ENCODE results near the gene ILF2.
"Not testable (repeated sequence)": the region's sequence is repeated elsewhere in the genome, so short reads cannot be mapped to it uniquely, and the experiment has no call there.

The ILF2 gene

DNA sequence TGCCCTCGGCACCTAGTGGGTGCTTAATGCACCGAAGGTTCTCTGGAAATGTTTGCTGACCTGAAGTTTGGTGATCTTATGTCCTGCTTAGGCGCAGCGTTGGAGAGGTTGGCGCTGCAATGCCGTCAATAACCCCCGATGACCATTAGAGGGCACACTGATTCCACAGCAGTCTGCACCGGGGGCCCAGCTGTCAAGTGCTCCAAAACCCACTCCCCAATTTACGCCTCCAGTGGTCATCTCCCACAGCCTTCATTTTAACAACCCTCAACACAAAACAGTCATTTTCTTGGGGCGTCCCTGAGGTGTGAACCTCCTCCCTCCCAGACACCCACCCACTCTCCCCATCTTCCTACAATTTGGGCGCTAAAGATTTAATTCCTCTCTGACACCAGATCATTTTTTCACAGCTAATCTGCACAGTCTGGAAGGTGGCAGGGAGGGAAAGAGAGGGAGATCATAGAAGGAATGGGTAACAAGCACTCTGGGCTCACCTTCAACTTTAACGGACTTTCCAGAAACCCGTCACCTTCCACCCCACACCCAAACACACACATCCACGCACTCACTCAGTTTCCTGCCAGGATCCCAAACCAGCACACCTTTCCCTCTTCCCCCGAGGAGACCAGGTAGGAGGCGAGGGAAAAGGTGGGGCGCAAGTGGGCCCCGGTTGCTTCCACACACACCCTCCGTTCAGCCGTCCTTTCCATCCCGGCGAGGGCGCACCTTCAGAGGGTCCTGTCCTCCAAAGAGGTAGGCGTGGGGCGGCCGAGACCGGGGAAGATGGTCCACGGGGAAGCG is 7.1 kb upstream of the ILF2 start:
- peak overlapping the region; percentile 14 for H3K4me3 ChIP-seq (ENCODE audit: low read length)
- H3K4me1 ChIP-seq (ENCODE audit: control insufficient read depth, insufficient read depth, low read length) = peaks cover 24% of the 10 kb centered on the region
- H3K27me3 ChIP-seq (ENCODE audit: control insufficient read depth, insufficient read depth, low read length) = peaks cover 44% of the 10 kb centered on the region
- no peaks in the 10 kb centered on the region for H3K36me3 ChIP-seq (ENCODE audit: control insufficient read depth, insufficient read depth, low read length)
- no peaks in the 10 kb centered on the region for H3K9me3 ChIP-seq (ENCODE audit: control insufficient read depth, low read length)
- no peak overlapping the region for H3K9ac ChIP-seq (ENCODE audit: low read length)

DNA sequence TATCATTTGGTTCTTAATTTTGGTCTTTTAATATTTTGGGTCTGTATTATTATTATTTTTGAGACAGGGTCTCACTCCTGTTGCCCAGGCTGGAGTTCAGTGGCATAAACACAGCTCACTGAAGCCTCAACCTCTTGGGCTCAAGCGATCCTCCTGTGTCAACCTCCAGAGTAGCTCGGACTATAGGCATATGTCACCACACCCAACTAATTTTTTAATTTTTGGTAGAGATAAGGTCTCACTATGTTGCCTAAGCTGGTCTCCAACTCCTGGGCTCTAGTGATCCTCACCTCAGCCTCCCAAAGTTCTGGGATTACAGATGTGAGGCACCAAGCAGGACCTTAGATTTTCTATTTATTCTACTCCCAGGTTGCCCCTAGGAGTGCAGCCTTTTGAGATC is 2.7 kb upstream of the ILF2 start:
- H3K4me1 ChIP-seq (ENCODE audit: control insufficient read depth, insufficient read depth, low read length) = peaks cover 16% of the 10 kb centered on the region
- H3K9me3 ChIP-seq (ENCODE audit: control insufficient read depth, low read length) = no peaks in the 10 kb centered on the region
- no peak overlapping the region for H3K9ac ChIP-seq (ENCODE audit: low read length)

DNA sequence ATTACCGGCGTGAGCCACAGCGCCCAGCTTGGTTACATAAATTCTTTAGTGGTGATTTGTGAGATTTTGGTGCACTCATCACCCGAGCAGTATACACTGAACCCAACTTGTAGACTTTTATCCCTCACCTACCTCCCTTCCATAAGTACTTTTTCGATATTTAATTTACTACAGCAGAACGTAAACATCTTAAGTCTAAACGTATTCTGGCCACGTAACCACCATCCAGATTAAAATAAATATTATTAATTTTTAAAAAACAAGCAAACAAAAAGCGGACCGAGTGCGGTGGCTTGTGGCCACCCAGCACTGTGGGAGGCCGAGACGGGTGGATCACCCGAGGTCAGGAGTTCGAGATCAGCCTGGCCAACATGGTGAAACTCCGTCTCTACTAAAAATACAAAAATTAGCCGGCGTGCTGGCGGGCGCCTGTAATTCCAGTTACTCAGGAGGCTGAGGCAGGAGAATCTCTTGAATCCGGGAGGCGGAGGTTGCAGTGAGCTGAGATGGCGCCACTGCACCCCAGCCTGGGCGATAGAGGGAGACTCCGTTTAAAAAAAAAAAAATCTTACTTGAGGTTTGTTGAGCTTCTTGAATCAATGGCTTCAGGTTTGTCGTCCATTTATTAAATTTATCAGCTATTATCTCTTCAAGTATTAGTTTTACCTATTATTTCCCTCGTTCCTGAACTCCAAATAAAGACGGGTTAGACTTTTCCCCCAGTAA is 998 bp upstream of the ILF2 start:
- Histone ChIP-seq H3K9ac (ENCODE audit: low read length) (peak overlapping the region; percentile 24), H3K4me3 (ENCODE audit: low read length) (peak overlapping the region; percentile 11)
- not testable (repeated sequence) for H3K4me1 ChIP-seq (ENCODE audit: control insufficient read depth, insufficient read depth, low read length)

More for the DNA sequence above, 2.7 kb upstream of the ILF2 start:
- Histone ChIP-seq H3K36me3 (ENCODE audit: control insufficient read depth, insufficient read depth, low read length) (no peaks in the 10 kb centered on the region), H3K4me3 (ENCODE audit: low read length) (no peak overlapping the region), H3K27me3 (ENCODE audit: control insufficient read depth, insufficient read depth, low read length) (peaks cover 13% of the 10 kb centered on the region)

DNA sequence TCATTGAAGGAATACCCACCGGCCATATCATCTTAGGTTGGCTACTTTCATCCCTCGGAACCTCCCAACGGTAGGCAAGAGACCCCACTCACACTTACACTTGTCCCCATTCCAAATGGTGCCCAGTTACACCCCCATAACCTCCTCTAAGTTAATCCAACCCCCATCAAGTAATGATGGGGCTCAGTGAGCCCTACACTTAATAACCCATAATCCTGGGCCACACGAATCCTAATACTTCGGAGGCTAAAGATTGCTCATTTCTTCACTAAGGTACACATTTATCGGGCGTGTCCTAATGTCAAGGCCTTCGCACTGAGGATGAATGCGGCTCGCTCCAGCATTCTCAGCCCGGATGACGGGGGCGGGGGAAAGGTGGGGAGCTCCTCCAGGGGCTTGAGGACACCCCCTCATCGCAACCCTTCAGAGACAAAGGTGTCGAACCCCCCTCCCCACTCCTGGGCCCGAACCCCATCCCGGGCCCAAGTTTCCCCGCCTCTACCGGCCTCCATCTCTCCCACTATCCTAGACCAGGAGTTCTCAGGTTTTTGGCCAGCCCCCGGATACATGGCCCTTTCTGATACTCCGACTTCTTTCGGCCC is 435 bp downstream of the ILF2 start:
- Histone ChIP-seq H3K9ac (ENCODE audit: low read length) (peak overlapping the region; percentile 94), H3K4me1 (ENCODE audit: control insufficient read depth, insufficient read depth, low read length) (peaks cover 4% of the 10 kb centered on the region), H3K27me3 (ENCODE audit: control insufficient read depth, insufficient read depth, low read length) (no peaks in the 10 kb centered on the region), H3K4me3 (ENCODE audit: low read length) (peak overlapping the region; percentile 67), H3K9me3 (ENCODE audit: control insufficient read depth, low read length) (no peaks in the 10 kb centered on the region), H3K36me3 (ENCODE audit: control insufficient read depth, insufficient read depth, low read length) (peaks cover 6% of the 10 kb centered on the region)

More for the DNA sequence above, 998 bp upstream of the ILF2 start:
- H3K36me3 ChIP-seq (ENCODE audit: control insufficient read depth, insufficient read depth, low read length); H3K9me3 ChIP-seq (ENCODE audit: control insufficient read depth, low read length); H3K27me3 ChIP-seq (ENCODE audit: control insufficient read depth, insufficient read depth, low read length): not testable (repeated sequence)

DNA sequence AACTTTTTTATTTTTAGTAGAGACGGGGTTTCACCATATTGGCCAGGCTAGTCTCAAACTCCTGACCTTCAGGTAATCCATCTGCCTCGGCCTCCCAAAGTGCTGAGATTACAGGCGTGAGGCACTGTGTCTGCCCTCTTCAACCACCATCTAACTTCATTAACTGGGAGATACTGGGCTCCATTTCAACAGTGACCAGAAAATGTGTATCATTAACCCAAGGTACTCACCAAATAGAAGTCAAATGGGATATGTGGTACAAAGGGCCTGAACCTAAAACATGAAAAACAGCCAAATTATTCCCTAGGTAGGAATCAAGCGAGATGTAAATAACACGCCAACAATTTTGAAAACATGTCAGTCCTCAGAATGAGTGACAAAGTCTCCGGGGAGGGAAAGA is 1.2 kb downstream of the ILF2 start:
- Histone ChIP-seq H3K4me1 (ENCODE audit: control insufficient read depth, insufficient read depth, low read length) (peaks cover 4% of the 10 kb centered on the region), H3K9me3 (ENCODE audit: control insufficient read depth, low read length) (no peaks in the 10 kb centered on the region), H3K9ac (ENCODE audit: low read length) (peak overlapping the region; percentile 94), H3K27me3 (ENCODE audit: control insufficient read depth, insufficient read depth, low read length) (no peaks in the 10 kb centered on the region), H3K36me3 (ENCODE audit: control insufficient read depth, insufficient read depth, low read length) (peaks cover 6% of the 10 kb centered on the region), H3K4me3 (ENCODE audit: low read length) (peak overlapping the region; percentile 67)

DNA sequence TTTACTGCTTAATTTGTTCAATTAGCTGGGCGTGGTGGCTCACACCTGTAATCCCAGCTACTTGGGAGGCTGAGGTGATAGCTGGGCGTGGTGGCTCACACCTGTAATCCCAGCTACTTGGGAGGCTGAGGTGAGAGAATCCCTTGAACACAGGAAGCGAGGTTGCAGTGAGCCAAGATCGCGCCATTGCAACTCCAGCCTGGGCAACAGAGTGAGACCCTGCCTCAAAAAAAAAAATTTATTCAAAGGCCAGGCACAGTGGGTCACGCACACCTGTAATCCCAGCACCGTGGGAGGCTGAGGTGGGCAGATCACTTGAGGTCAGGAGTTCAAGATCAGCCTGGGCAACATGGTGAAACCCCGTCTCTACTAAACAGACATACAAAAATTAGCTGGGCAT is 2.1 kb downstream of the ILF2 start:
- H3K27me3 ChIP-seq (ENCODE audit: control insufficient read depth, insufficient read depth, low read length); H3K36me3 ChIP-seq (ENCODE audit: control insufficient read depth, insufficient read depth, low read length); H3K4me1 ChIP-seq (ENCODE audit: control insufficient read depth, insufficient read depth, low read length); H3K4me3 ChIP-seq (ENCODE audit: low read length); H3K9me3 ChIP-seq (ENCODE audit: control insufficient read depth, low read length); H3K9ac ChIP-seq (ENCODE audit: low read length): not testable (repeated sequence)

DNA sequence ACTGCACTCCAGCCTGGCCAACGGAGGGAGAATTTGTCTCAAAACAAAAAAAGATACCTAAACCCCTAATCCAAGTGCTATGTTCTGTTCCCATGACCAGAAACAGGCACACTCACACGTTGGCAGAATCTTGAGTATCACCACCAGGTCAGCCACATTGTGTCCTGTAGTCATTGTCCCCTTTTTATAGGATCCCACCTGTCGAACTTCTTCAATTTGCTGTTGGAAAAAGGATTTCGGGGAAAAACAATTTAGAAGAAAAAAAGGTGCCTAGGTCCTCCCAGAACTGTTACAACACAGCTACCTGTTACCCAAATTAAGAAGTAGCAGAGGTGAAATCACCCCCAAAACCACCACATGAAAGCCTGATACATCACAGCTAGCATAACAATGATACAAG is 3.4 kb downstream of the ILF2 start:
- Histone ChIP-seq H3K4me1 (ENCODE audit: control insufficient read depth, insufficient read depth, low read length) (peaks cover 4% of the 10 kb centered on the region), H3K9me3 (ENCODE audit: control insufficient read depth, low read length) (no peaks in the 10 kb centered on the region), H3K36me3 (ENCODE audit: control insufficient read depth, insufficient read depth, low read length) (peaks cover 6% of the 10 kb centered on the region), H3K4me3 (ENCODE audit: low read length) (no peak overlapping the region), H3K9ac (ENCODE audit: low read length) (no peak overlapping the region), H3K27me3 (ENCODE audit: control insufficient read depth, insufficient read depth, low read length) (no peaks in the 10 kb centered on the region)

DNA sequence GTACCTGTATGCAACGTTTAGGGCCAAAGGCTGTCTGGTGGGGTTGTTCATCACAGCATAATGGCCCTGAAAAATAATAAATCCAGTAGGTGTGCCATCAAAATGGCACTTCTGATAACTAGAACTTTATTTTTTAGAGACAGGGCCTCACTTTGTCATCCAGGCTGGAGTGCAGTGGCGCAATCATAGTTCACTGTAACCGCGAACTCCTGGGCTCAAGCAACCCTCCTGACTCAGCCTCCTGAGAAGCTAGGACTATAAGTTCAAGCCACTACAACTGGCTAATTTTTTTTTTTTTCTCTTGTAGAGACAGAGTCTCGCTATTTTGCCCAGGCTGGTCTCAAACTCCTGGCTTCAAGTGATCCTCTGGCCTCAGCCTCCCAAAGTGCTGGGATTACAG is 7.6 kb downstream of the ILF2 start:
- Histone ChIP-seq H3K4me3 (ENCODE audit: low read length) (no peak overlapping the region), H3K4me1 (ENCODE audit: control insufficient read depth, insufficient read depth, low read length) (peaks cover 9% of the 10 kb centered on the region), H3K27me3 (ENCODE audit: control insufficient read depth, insufficient read depth, low read length) (no peaks in the 10 kb centered on the region), H3K9me3 (ENCODE audit: control insufficient read depth, low read length) (no peaks in the 10 kb centered on the region), H3K9ac (ENCODE audit: low read length) (no peak overlapping the region), H3K36me3 (ENCODE audit: control insufficient read depth, insufficient read depth, low read length) (peaks cover 11% of the 10 kb centered on the region)

DNA sequence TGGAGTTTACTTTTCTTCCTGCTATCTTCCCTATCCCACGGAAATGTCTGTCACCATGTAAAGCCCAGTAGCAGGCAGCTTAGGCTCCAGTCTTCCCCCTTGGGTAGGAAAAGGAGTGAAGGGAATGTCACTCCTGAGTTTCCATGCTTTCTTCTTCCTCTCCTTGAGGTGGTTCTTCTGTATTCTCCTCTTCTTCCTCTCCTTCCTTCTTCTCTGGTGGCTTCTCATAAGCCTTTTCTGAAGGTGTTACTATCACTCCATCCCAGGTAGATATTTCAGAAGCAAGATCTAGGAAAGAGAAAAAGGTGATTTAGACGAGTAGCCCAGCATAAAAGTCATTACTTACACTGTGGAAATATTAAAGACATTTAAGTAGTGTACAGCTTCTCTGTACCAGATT is 8.5 kb downstream of the ILF2 start:
- no peak overlapping the region for H3K9ac ChIP-seq (ENCODE audit: low read length)
- peaks cover 14% of the 10 kb centered on the region for H3K4me1 ChIP-seq (ENCODE audit: control insufficient read depth, insufficient read depth, low read length)
- no peak overlapping the region for H3K4me3 ChIP-seq (ENCODE audit: low read length)
- H3K9me3 ChIP-seq (ENCODE audit: control insufficient read depth, low read length) = no peaks in the 10 kb centered on the region
- peaks cover 11% of the 10 kb centered on the region for H3K36me3 ChIP-seq (ENCODE audit: control insufficient read depth, insufficient read depth, low read length)
- no peaks in the 10 kb centered on the region for H3K27me3 ChIP-seq (ENCODE audit: control insufficient read depth, insufficient read depth, low read length)

DNA sequence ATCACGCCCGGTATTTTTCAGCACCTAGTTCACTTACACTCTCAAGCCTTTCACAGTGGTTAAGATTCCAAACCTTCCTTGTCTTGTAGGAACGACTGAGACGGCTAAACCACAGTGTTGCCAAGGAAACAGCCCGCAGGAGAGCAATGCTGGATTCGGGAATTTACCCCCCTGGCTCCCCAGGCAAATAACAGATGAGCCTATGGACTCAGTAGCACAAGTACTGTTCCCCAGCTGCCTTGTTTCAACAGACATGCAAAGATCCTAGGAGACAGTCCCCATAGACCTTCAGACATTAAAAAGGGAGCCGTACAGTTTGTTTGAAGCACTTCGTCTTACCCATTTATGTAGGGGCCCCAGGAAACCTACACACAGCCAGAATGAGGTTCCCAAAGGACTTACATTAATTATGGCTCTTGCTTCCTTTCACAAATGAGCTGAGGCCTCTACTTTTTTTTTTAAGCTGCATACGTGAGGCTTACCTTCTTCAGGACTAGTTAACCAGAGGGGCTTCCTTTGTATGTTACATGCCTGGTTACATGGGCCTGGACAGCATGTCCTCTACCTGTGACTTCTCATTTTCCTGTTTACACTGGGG is 9.6 kb downstream of the ILF2 start:
- Histone ChIP-seq H3K36me3 (ENCODE audit: control insufficient read depth, insufficient read depth, low read length) (peaks cover 5% of the 10 kb centered on the region), H3K4me1 (ENCODE audit: control insufficient read depth, insufficient read depth, low read length) (peaks cover 14% of the 10 kb centered on the region), H3K27me3 (ENCODE audit: control insufficient read depth, insufficient read depth, low read length) (no peaks in the 10 kb centered on the region), H3K9ac (ENCODE audit: low read length) (no peak overlapping the region), H3K4me3 (ENCODE audit: low read length) (no peak overlapping the region), H3K9me3 (ENCODE audit: control insufficient read depth, low read length) (no peaks in the 10 kb centered on the region)

DNA sequence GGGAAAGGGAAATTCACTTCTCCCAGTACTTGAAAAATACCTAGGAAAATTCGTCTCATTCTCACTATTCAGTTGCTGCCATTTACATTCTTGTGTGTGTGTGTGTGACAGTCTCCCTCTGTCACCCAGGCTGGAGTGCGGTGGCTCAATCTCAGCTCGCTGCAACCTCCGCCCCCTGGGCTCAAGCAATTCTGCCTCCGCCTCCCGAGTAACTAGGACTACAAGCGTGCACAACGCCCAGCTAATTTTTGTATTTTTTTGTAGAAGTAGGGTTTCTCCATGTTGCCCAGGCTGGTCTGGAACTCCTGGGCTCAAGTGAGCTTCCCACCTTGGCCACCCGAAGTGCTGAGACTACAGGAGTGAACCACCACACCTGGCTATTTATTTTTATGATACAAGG is 11.1 kb downstream of the ILF2 start:
- Histone ChIP-seq H3K27me3 (ENCODE audit: control insufficient read depth, insufficient read depth, low read length) (no peaks in the 10 kb centered on the region), H3K36me3 (ENCODE audit: control insufficient read depth, insufficient read depth, low read length) (peaks cover 5% of the 10 kb centered on the region), H3K4me1 (ENCODE audit: control insufficient read depth, insufficient read depth, low read length) (peaks cover 14% of the 10 kb centered on the region), H3K9ac (ENCODE audit: low read length) (peak overlapping the region; percentile 26), H3K9me3 (ENCODE audit: control insufficient read depth, low read length) (no peaks in the 10 kb centered on the region), H3K4me3 (ENCODE audit: low read length) (no peak overlapping the region)

DNA sequence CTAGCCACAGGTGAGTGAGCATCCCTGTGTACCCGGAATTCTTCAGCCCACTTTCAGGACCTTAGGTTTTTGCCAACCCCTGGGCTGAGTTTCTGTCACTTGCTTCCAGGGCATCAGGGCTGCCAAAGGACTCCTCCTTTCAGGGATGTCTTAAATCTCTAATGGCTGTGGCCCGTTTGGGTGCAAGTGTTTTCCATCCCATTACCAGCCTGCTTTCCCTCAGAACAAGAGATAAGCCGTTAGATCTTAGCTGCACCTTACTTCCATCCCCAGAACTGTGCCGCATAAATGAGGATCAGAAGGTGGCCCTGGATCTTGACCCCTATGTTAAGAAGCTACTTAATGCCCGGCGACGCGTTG is 11.6 kb downstream of the ILF2 start:
- Histone ChIP-seq H3K9me3 (ENCODE audit: control insufficient read depth, low read length) (no peaks in the 10 kb centered on the region), H3K36me3 (ENCODE audit: control insufficient read depth, insufficient read depth, low read length) (peaks cover 5% of the 10 kb centered on the region), H3K9ac (ENCODE audit: low read length) (peak overlapping the region; percentile 80), H3K4me1 (ENCODE audit: control insufficient read depth, insufficient read depth, low read length) (peaks cover 14% of the 10 kb centered on the region), H3K27me3 (ENCODE audit: control insufficient read depth, insufficient read depth, low read length) (no peaks in the 10 kb centered on the region), H3K4me3 (ENCODE audit: low read length) (peak overlapping the region; percentile 52)
